IMR-90 (cell line): ENCODE results near the gene DIO1.

Source experiments
- BHLHE40 ChIP-seq: fragments of 150-350 bp; IDR thresholded peaks from 2 replicates; pipeline ENCODE4 v1.6.1; 2016; ENCODE audit warnings: mild to moderate bottlenecking, low read depth, low read length
- CHD1 ChIP-seq: IDR thresholded peaks from 2 replicates; pipeline ENCODE4 v1.6.1; 2012; ENCODE audit warnings: low read depth, low read length, improper control_type of control experiment
- CTCF ChIP-seq: conservative IDR thresholded peaks from 2 replicates; pipeline ENCODE4 v1.5.1; 2012; ENCODE audit warnings: mild to moderate bottlenecking, low read depth, low read length, improper control_type of control experiment
- ELK1 ChIP-seq: fragments of 150-350 bp; IDR thresholded peaks from 2 replicates; pipeline ENCODE4 v1.6.1; 2016; ENCODE audit warnings: low read depth, mild to moderate bottlenecking, low read length, moderate library complexity, borderline replicate concordance
- FOS ChIP-seq: fragments of 150-350 bp; IDR thresholded peaks from 2 replicates; pipeline ENCODE4 v1.6.1; 2016; ENCODE audit warnings: low read depth, low read length
- MAFK ChIP-seq: IDR thresholded peaks from 2 replicates; pipeline ENCODE4 v1.6.1; 2012; ENCODE audit warnings: low read depth, low read length, improper control_type of control experiment
- MAZ ChIP-seq: IDR thresholded peaks from 2 replicates; pipeline ENCODE4 v1.6.1; 2012; ENCODE audit warnings: low read depth, mild to moderate bottlenecking, low read length, improper control_type of control experiment, moderate library complexity, borderline replicate concordance
- MXI1 ChIP-seq: IDR thresholded peaks from 2 replicates; pipeline ENCODE4 v1.6.1; 2012; ENCODE audit warnings: low read depth, mild to moderate bottlenecking, low read length, moderate library complexity, borderline replicate concordance
- POLR2A ChIP-seq: IDR thresholded peaks from 2 replicates; pipeline ENCODE4 v1.6.1; 2012; ENCODE audit warnings: mild to moderate bottlenecking, low read depth, low read length
- RAD21 ChIP-seq: IDR thresholded peaks from 2 replicates; pipeline ENCODE4 v1.6.1; 2012; ENCODE audit warnings: low read length, improper control_type of control experiment
- RFX5 ChIP-seq: IDR thresholded peaks from 2 replicates; pipeline ENCODE4 v1.8.0; 2012; ENCODE audit warnings: low read depth, mild to moderate bottlenecking, low read length, moderate library complexity
- SMC3 ChIP-seq: fragments of 150-350 bp; IDR thresholded peaks from 2 replicates; pipeline ENCODE4 v1.6.1; 2016; ENCODE audit warnings: low read depth, mild to moderate bottlenecking, antibody characterized with exemption, low read length, moderate library complexity
- USF2 ChIP-seq: fragments of 150-350 bp; IDR thresholded peaks from 2 replicates; pipeline ENCODE4 v1.6.1; 2017; ENCODE audit warnings: mild to moderate bottlenecking, antibody characterized with exemption, low read length, low read depth

GRCh38 chr1:53944469-53945182, 50.6 kb downstream of the DIO1 start:
- TF ChIP-seq POLR2A (no peak), RFX5 (no peak), CTCF (no peak), ELK1 (no peak), FOS (no peak), CHD1 (no peak), MXI1 (no peak), BHLHE40 (no peak), RAD21 (no peak), MAZ (no peak), MAFK (no peak), USF2 (no peak), SMC3 (no peak)
